H1 (cell line): ENCODE results near the gene DENND2D. TPM values are rescaled to one million over a fixed set of nuclear protein-coding genes. Genes with fewer than 3 reads are reported as not detected.
A peak's percentile ranks its signal among the peaks of the same experiment; 100 is the strongest.

Experiments used
- CTCF ChIA-PET: fragments of 300-600 bp; sonication (Branson Sonifier 250); formaldehyde crosslinking; loops from one replicate; lab custom pipeline; 2021; ENCODE audit not compliant: partially characterized antibody; lab: Charles Lee
- POLR2A ChIA-PET: fragments of 300-600 bp; sonication (Branson Sonifier 250); formaldehyde crosslinking; loops from one replicate; lab custom pipeline; 2021; ENCODE audit warnings: inconsistent platforms; ENCODE audit not compliant: partially characterized antibody; lab: Charles Lee
- DNase-seq, 2 experiments: peaks; one replicate each; pipeline versions ENCODE4 v3.0.0 to v3.0.0-alpha.2; 2010 to 2022; ENCODE audit warnings: low spot score in 2 of 2, low read depth in 1 of 2, mixed read lengths in 1 of 2
- FAIRE-seq: peaks from 2 replicates; lab custom pipeline; 2011; peaks lifted over from hg19 to GRCh38; lab: Jason Lieb, UNC
- H2AFZ ChIP-seq: 2 replicates; pipeline ENCODE4 v1.8.1; 2012; ENCODE audit warnings: low read length, inconsistent platforms
- H2AK5ac ChIP-seq: 2 replicates; pipeline ENCODE4 v1.6.1; 2013; ENCODE audit warnings: low read depth, low read length
- H2BK120ac ChIP-seq: replicated peaks from 2 replicates; pipeline ENCODE3; 2013; ENCODE audit warnings: low read depth, low read length, inconsistent platforms
- H2BK12ac ChIP-seq: 2 replicates; pipeline ENCODE4 v1.6.1; 2013; ENCODE audit warnings: low read depth, low read length
- H2BK15ac ChIP-seq: 2 replicates; pipeline ENCODE4 v1.6.1; 2013; ENCODE audit warnings: low read length
- H2BK20ac ChIP-seq: 2 replicates; pipeline ENCODE4 v1.6.1; 2013; ENCODE audit warnings: low read length
- H2BK5ac ChIP-seq: 2 replicates; pipeline ENCODE4 v1.6.1; 2013; ENCODE audit warnings: low read depth, low read length
- H3K14ac ChIP-seq: 2 replicates; pipeline ENCODE4 v1.6.1; 2013; ENCODE audit warnings: inconsistent platforms; ENCODE audit not compliant: insufficient read length
- H3K18ac ChIP-seq: 2 replicates; pipeline ENCODE4 v1.6.1; 2013; ENCODE audit warnings: low read length; ENCODE audit errors: extremely low read depth
- H3K23ac ChIP-seq: 2 replicates; pipeline ENCODE4 v1.6.1; 2013; ENCODE audit warnings: inconsistent platforms; ENCODE audit not compliant: insufficient read length
- H3K23me2 ChIP-seq: 2 replicates; pipeline ENCODE4 v1.6.1; 2013; ENCODE audit warnings: low read depth, low read length
- H3K27ac ChIP-seq: 2 replicates; pipeline ENCODE4 v1.6.1; 2011; ENCODE audit warnings: low read depth, low read length, inconsistent platforms
- H3K27me3 ChIP-seq, 4 experiments: replicated peaks in 1 of 4; 1 replicate in 1 of 4; 2 replicates in 3 of 4; pipeline versions ENCODE4 v1.6.1 to v1.8.1; 2011 to 2013; ENCODE audit warnings: low read length in 3 of 4, mild to moderate bottlenecking in 3 of 4, inconsistent platforms in 2 of 4, mixed read lengths in 2 of 4, moderate library complexity in 1 of 4; ENCODE audit not compliant: control insufficient read depth in 3 of 4, insufficient read depth in 3 of 4; ENCODE audit errors: extremely low read depth in 1 of 4
- H3K36me3 ChIP-seq, 4 experiments: 2 replicates each; pipeline versions ENCODE4 v1.6.1 to v1.8.1; 2011 to 2013; ENCODE audit warnings: mild to moderate bottlenecking in 4 of 4, low read length in 3 of 4, moderate library complexity in 2 of 4, control low read depth in 1 of 4, inconsistent platforms in 1 of 4; ENCODE audit not compliant: insufficient read depth in 4 of 4, control insufficient read depth in 2 of 4
- H3K4ac ChIP-seq: replicated peaks from 2 replicates; pipeline ENCODE3; 2013; ENCODE audit warnings: low read length, low read depth, mixed read lengths, inconsistent platforms; ENCODE audit not compliant: insufficient read length
- H3K4me1 ChIP-seq, 4 experiments: replicated peaks in 1 of 4; 1 replicate in 1 of 4; 2 replicates in 3 of 4; pipeline versions ENCODE4 v1.6.1 to v1.8.1; 2011 to 2013; ENCODE audit warnings: low read length in 3 of 4, inconsistent platforms in 2 of 4, mixed read lengths in 1 of 4; ENCODE audit not compliant: insufficient read depth in 4 of 4, control insufficient read depth in 3 of 4
- H3K4me2 ChIP-seq, 2 experiments: 2 replicates each; pipeline versions ENCODE4 v1.6.1 to v1.8.1; 2011 to 2013; ENCODE audit warnings: low read depth in 2 of 2, low read length in 2 of 2, control low read depth in 1 of 2, inconsistent platforms in 1 of 2, mild to moderate bottlenecking in 1 of 2; ENCODE audit not compliant: insufficient read depth in 1 of 2
- H3K4me3 ChIP-seq, 4 experiments: fragments of 200-600, 300-600 bp in 1 of 4; sonication (generic), shearing (Covaris generic), sonication (Bioruptor Twin) in 1 of 4; 2 replicates each; pipeline versions ENCODE4 v1.5.1 to v1.8.1; 2011 to 2016; ENCODE audit warnings: low read length in 4 of 4, low read depth in 3 of 4, control low read depth in 2 of 4, inconsistent platforms in 2 of 4, mild to moderate bottlenecking in 2 of 4, mixed read lengths in 1 of 4, moderate library complexity in 1 of 4; ENCODE audit not compliant: insufficient read depth in 2 of 4; ENCODE audit errors: extremely low read depth in 1 of 4
- H3K56ac ChIP-seq: replicated peaks from 2 replicates; pipeline ENCODE3; 2013; ENCODE audit warnings: low read depth, mild to moderate bottlenecking, mixed read lengths, low read length, inconsistent platforms; ENCODE audit not compliant: insufficient read length
- H3K79me1 ChIP-seq: 2 replicates; pipeline ENCODE4 v1.6.1; 2013; ENCODE audit warnings: low read depth, low read length, control low read depth
- H3K79me2 ChIP-seq, 2 experiments: 2 replicates each; pipeline versions ENCODE4 v1.6.1 to v1.8.1; 2012 to 2013; ENCODE audit warnings: low read length in 2 of 2, mild to moderate bottlenecking in 2 of 2, inconsistent platforms in 1 of 2; ENCODE audit not compliant: insufficient read depth in 2 of 2, control insufficient read depth in 1 of 2
- H3K9ac ChIP-seq, 4 experiments: replicated peaks in 1 of 4; 1 replicate in 1 of 4; 2 replicates in 3 of 4; pipeline versions ENCODE4 v1.6.1 to v1.8.1; 2011 to 2013; ENCODE audit warnings: low read depth in 3 of 4, low read length in 3 of 4, control low read depth in 2 of 4, mild to moderate bottlenecking in 2 of 4, moderate library complexity in 2 of 4, inconsistent platforms in 1 of 4; ENCODE audit errors: extremely low read depth in 1 of 4
- H3K9me3 ChIP-seq, 2 experiments: 2 replicates each; pipeline versions ENCODE4 v1.6.1 to v1.8.1; 2012 to 2013; ENCODE audit warnings: mild to moderate bottlenecking in 2 of 2, moderate library complexity in 2 of 2, control low read depth in 1 of 2, inconsistent platforms in 1 of 2, low read depth in 1 of 2, low read length in 1 of 2, mixed read lengths in 1 of 2; ENCODE audit not compliant: insufficient read depth in 2 of 2
- H4K20me1 ChIP-seq, 2 experiments: replicated peaks in 1 of 2; 2 replicates each; pipeline versions ENCODE3 to v1.8.1; 2011 to 2013; ENCODE audit warnings: inconsistent platforms in 2 of 2, low read length in 2 of 2, mild to moderate bottlenecking in 1 of 2; ENCODE audit not compliant: insufficient read depth in 2 of 2, control insufficient read depth in 1 of 2
- H4K5ac ChIP-seq: 2 replicates; pipeline ENCODE4 v1.6.1; 2013; ENCODE audit warnings: low read length, low read depth, mixed read lengths, inconsistent platforms; ENCODE audit not compliant: insufficient read length
- H4K8ac ChIP-seq: 2 replicates; pipeline ENCODE4 v1.8.0; 2013; ENCODE audit warnings: mild to moderate bottlenecking, moderate library complexity, low read length, inconsistent platforms; ENCODE audit not compliant: insufficient read depth; ENCODE audit errors: extremely low read depth
- H4K91ac ChIP-seq: replicated peaks from 2 replicates; pipeline ENCODE3; 2013; ENCODE audit warnings: low read length, mixed read lengths, inconsistent platforms; ENCODE audit not compliant: insufficient read length
- CEBPB ChIP-seq: IDR thresholded peaks from 2 replicates; pipeline ENCODE4 v1.6.1; 2012; ENCODE audit warnings: low read depth, low read length
- E2F6 ChIP-seq: IDR thresholded peaks from 2 replicates; pipeline ENCODE4 v1.6.1; 2012; ENCODE audit warnings: inconsistent platforms
- GABPA ChIP-seq: IDR thresholded peaks from 2 replicates; pipeline ENCODE4 v1.6.1; 2011; ENCODE audit warnings: mild to moderate bottlenecking, low read length, moderate library complexity, borderline replicate concordance; ENCODE audit not compliant: insufficient read depth
- HDAC6 ChIP-seq: IDR thresholded peaks from one replicate; pipeline ENCODE4 v1.7.1; 2012; ENCODE audit warnings: low read depth, mild to moderate bottlenecking, inconsistent platforms, low read length, moderate library complexity
- POU5F1 ChIP-seq: IDR thresholded peaks from 2 replicates; pipeline ENCODE4 v1.6.1; 2011; ENCODE audit warnings: low read depth, mild to moderate bottlenecking, low read length, moderate library complexity
- RNF2 ChIP-seq: fragments of 200-900, 300-1000 bp; sonication (generic); IDR thresholded peaks from 2 replicates; pipeline ENCODE4 v1.7.1; 2016; ENCODE audit warnings: borderline replicate concordance, low read depth, mild to moderate bottlenecking, antibody characterized with exemption, low read length; ENCODE audit not compliant: poor library complexity, severe bottlenecking; ENCODE audit errors: missing control alignments
- SUZ12 ChIP-seq: fragments of 200-600 bp; sonication (generic); IDR thresholded peaks from 2 replicates; pipeline ENCODE4 v1.6.1; 2012; ENCODE audit warnings: mild to moderate bottlenecking, inconsistent platforms, low read length, moderate library complexity, mixed read lengths
- WGBS, 2 experiments: shearing (Covaris generic) in 1 of 2; methylation state at CpG; one replicate each; pipeline versions ENCODE4 v1.1.6 to v1.1.7; 2013 to 2015; ENCODE audit warnings: low lambda C conversion rate in 2 of 2, mixed read lengths in 2 of 2, inconsistent platforms in 1 of 2, low coverage in 1 of 2, missing lambda C conversion rate in 1 of 2; ENCODE audit not compliant: insufficient replicate concordance in 2 of 2, insufficient coverage in 1 of 2, insufficient read length in 1 of 2; ENCODE audit errors: extremely low coverage in 1 of 2, missing lambda C conversion rate in 1 of 2; 5-methylcytosine and 5-hydroxymethylcytosine counted together
- polyA plus RNA-seq, 7 experiments: library from polyadenylated mRNA; depleted of rRNA in 3 of 7; stranded (reverse) in 5 of 7; unstranded in 2 of 7; fragments of >200 nt in 5 of 7; fragments of 200-250 nt in 2 of 7; gene quantifications; 1 replicate in 5 of 7; 2 replicates in 1 of 7; 4 replicates in 1 of 7; pipeline versions ENCODE4 v1.2.1 to v1.2.3, GENCODE V29; 2011 to 2013; ENCODE audit warnings: missing spikeins in 2 of 7, mixed read lengths in 2 of 7
- total RNA-seq: library from RNA; stranded (reverse); fragmentation: NEBNext Ultra II Directional; extraction: Animal tissue kit (Norgen Biotek cat#: 25700); gene quantifications from 2 replicates; pipeline ENCODE4 v1.2.1, GENCODE V29; 2021
- TF ChIP-seq, protein P1 (sequence below): IDR thresholded peaks from 2 replicates; pipeline ENCODE4 v1.6.1; 2012; ENCODE audit warnings: inconsistent platforms

Gene DENND2D
- total and polyA plus RNA-seq, 2 of the 8 experiments (the other 6 are each of a cell fraction or from before 2014, with no cell fraction given): 0.58 to 1.6 TPM

DNA sequence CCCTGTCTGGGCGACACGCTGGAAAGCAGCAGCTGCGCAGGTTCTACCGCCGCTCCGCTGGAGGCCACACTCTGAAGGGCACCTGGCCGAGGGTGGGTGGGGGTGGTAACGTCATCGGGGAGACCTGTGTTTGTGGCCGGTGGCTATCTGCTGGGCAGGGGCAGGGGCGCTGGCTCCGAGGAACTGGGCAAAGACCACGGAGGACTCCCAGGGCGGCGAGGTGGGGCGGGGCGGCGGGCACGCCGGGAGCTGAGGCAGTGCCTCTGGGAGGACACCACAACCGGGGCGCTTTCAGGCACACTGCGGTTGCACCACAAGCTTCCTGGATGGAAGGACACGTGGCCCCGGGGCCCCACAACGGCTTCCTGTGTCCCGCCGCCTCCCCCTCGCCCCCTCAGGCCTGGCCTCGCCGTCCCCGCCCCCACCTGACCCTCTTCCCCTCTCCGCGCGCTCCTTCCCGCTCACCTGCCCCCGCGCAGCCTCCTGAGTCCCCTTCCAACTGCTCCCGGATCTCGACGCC is 3.3 kb upstream of the DENND2D start:
- Histone ChIP-seq H3K79me1 (no peaks in the 10 kb centered on the region), H3K9me3 (no peaks in the 10 kb centered on the region), H3K36me3 (no peaks in the 10 kb centered on the region), H3K23ac (no peak overlapping the region), H3K4me1 (peaks cover 0 to 2% (median 1%) of the 10 kb centered on the region in 4 experiments; a peak in 2 of 7 replicates), H3K9ac (no peak overlapping the region), H2AFZ (no peak overlapping the region; the same call in 1 of the 2 replicates), H3K18ac (no peak overlapping the region), H3K79me2 (no peaks in the 10 kb centered on the region), H4K20me1 (no peaks in the 10 kb centered on the region), H4K5ac (no peak overlapping the region), H2BK5ac (no peak overlapping the region), H3K56ac (no peak overlapping the region), H2BK20ac (no peak overlapping the region)
- POLR2A ChIA-PET: interaction anchor here (0.7 to 1.1 kb wide), 2 partner anchors 12 to 17 kb away, joined by 3 read pairs; no protein-coding TSS in a partner anchor
- TF ChIP-seq E2F6: peak; percentile 96
- peak; percentile 42; the same call in 1 of the 2 replicates for TF ChIP-seq SUZ12
- TF ChIP-seq POU5F1: no peak
- TF ChIP-seq CEBPB: no peak
- TF ChIP-seq HDAC6: no peak
- TF ChIP-seq GABPA: no peak
- peak; percentile 4 for TF ChIP-seq RNF2
- TF ChIP-seq, protein P1, sequence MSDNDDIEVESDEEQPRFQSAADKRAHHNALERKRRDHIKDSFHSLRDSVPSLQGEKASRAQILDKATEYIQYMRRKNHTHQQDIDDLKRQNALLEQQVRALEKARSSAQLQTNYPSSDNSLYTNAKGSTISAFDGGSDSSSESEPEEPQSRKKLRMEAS: peak; percentile 85
- TF ChIP-seq, all 59 proteins: peak for 4
- CTCF ChIA-PET: no interaction called here
- Histone ChIP-seq H3K4me2 (peak overlapping the region; percentile 56 to 67), H4K91ac (no peak overlapping the region), H3K23me2 (no peaks in the 10 kb centered on the region; the same call in 1 of the 2 replicates), H3K4ac (no peak overlapping the region), H3K4me3 (peak overlapping the region in 2 of 4 experiments; percentile 25 to 60; a peak in 4 of 8 replicates), H3K14ac (no peak overlapping the region), H2BK120ac (no peak overlapping the region), H2AK5ac (no peak overlapping the region), H3K27ac (no peak overlapping the region), H4K8ac (peak overlapping the region; percentile 57), H2BK15ac (no peak overlapping the region), H2BK12ac (no peak overlapping the region), H3K27me3 (peaks cover 16 to 33% (median 27%) of the 10 kb centered on the region in 4 experiments)
- 78% methylated on average over 9 of the region's 41 CpGs; no CpG with 5 or more reads in 1 of the 2 experiments for WGBS, 2 experiments
- no peak for DNase-seq
- no peak for FAIRE-seq
